ENCODE data around the gene WEE1. TPM values are rescaled to one million over a fixed set of nuclear protein-coding genes. Genes with fewer than 3 reads are reported as not detected.
"Not testable (repeated sequence)": the region's sequence is repeated elsewhere in the genome, so short reads cannot be mapped to it uniquely, and the experiment has no call there.

Gene WEE1
- total RNA-seq, 1 donor from 2014 or later = 111 TPM

GRCh38 chr11:9533736-9534473 lies 39.6 kb upstream of the WEE1 start:
- no peak overlapping the region for H3K4me3 Mint-ChIP-seq (ENCODE audit: unreplicated experiment)
- peaks cover 51% of the 10 kb centered on the region for H3K4me1 Mint-ChIP-seq (ENCODE audit: unreplicated experiment)
- H3K9me3 Mint-ChIP-seq (ENCODE audit: unreplicated experiment) = no peaks in the 10 kb centered on the region
- no peaks in the 10 kb centered on the region for H3K27me3 Mint-ChIP-seq (ENCODE audit: unreplicated experiment)
- H3K27ac Mint-ChIP-seq (ENCODE audit: unreplicated experiment) = peak overlapping the region; percentile 82
- H3K36me3 Mint-ChIP-seq (ENCODE audit: unreplicated experiment) = no peaks in the 10 kb centered on the region
- no peak for TF ChIP-seq CTCF (IDR thresholded peaks at IDR 0.05)
- DNase-seq (ENCODE audit: extremely low spot score, unreplicated experiment) = no peak

- no peak for DNase-seq (ENCODE audit: extremely low spot score, unreplicated experiment)
- Mint-ChIP-seq H3K27ac (ENCODE audit: unreplicated experiment) (peak overlapping the region; percentile 82), H3K9me3 (ENCODE audit: unreplicated experiment) (no peaks in the 10 kb centered on the region), H3K4me1 (ENCODE audit: unreplicated experiment) (peaks cover 37% of the 10 kb centered on the region), H3K36me3 (ENCODE audit: unreplicated experiment) (no peaks in the 10 kb centered on the region), H3K4me3 (ENCODE audit: unreplicated experiment) (no peak overlapping the region), H3K27me3 (ENCODE audit: unreplicated experiment) (no peaks in the 10 kb centered on the region)
- peak; percentile 75 for TF ChIP-seq CTCF (IDR thresholded peaks at IDR 0.05)
Measured at GRCh38 chr11:9535189-9535781, 38.2 kb upstream of the WEE1 start.

GRCh38 chr11:9538548-9538947 lies 34.9 kb upstream of the WEE1 start:
- H3K4me1 Mint-ChIP-seq (ENCODE audit: unreplicated experiment) = peaks cover 19% of the 10 kb centered on the region
- no peak for TF ChIP-seq CTCF (IDR thresholded peaks at IDR 0.05)
- no peaks in the 10 kb centered on the region for H3K9me3 Mint-ChIP-seq (ENCODE audit: unreplicated experiment)
- H3K27ac Mint-ChIP-seq (ENCODE audit: unreplicated experiment) = no peak overlapping the region
- no peaks in the 10 kb centered on the region for H3K27me3 Mint-ChIP-seq (ENCODE audit: unreplicated experiment)
- no peaks in the 10 kb centered on the region for H3K36me3 Mint-ChIP-seq (ENCODE audit: unreplicated experiment)
- no peak overlapping the region for H3K4me3 Mint-ChIP-seq (ENCODE audit: unreplicated experiment)
- DNase-seq (ENCODE audit: extremely low spot score, unreplicated experiment) = no peak

- H3K4me1 Mint-ChIP-seq (ENCODE audit: unreplicated experiment); H3K36me3 Mint-ChIP-seq (ENCODE audit: unreplicated experiment); H3K9me3 Mint-ChIP-seq (ENCODE audit: unreplicated experiment); H3K4me3 Mint-ChIP-seq (ENCODE audit: unreplicated experiment); DNase-seq (ENCODE audit: extremely low spot score, unreplicated experiment); H3K27me3 Mint-ChIP-seq (ENCODE audit: unreplicated experiment); H3K27ac Mint-ChIP-seq (ENCODE audit: unreplicated experiment): not testable (repeated sequence)
Measured at GRCh38 chr11:9549216-9549615, 24.3 kb upstream of the WEE1 start.

- no peaks in the 10 kb centered on the region for H3K9me3 Mint-ChIP-seq (ENCODE audit: unreplicated experiment)
- H3K36me3 Mint-ChIP-seq (ENCODE audit: unreplicated experiment) = peaks cover 4% of the 10 kb centered on the region
- H3K4me1 Mint-ChIP-seq (ENCODE audit: unreplicated experiment) = no peaks in the 10 kb centered on the region
- no peak overlapping the region for H3K4me3 Mint-ChIP-seq (ENCODE audit: unreplicated experiment)
- no peaks in the 10 kb centered on the region for H3K27me3 Mint-ChIP-seq (ENCODE audit: unreplicated experiment)
- DNase-seq (ENCODE audit: extremely low spot score, unreplicated experiment) = no peak
- H3K27ac Mint-ChIP-seq (ENCODE audit: unreplicated experiment) = no peak overlapping the region
- no peak for TF ChIP-seq CTCF (IDR thresholded peaks at IDR 0.05)
Measured at GRCh38 chr11:9550191-9550628, 23.3 kb upstream of the WEE1 start.

Measured in osteocyte (in vitro differentiated cells).